Left colon (tissue), 2 donors: ENCODE measurements around the gene ABCB6. TPM values are rescaled to one million over a fixed set of nuclear protein-coding genes. Genes with fewer than 3 reads are reported as not detected.

Experiments used
- ATAC-seq: fragments of 200-7000 bp; cut with Tn5 transposase; one replicate; pipeline ENCODE4 v1.9.1; 2020; ENCODE audit warnings: mild to moderate bottlenecking, moderate library complexity
- DNase-seq, 2 donors: peaks; one replicate each; pipeline ENCODE4 v3.0.0-alpha.2; 2020
- intact Hi-C, 2 donors: fragments of 100-400 bp; cut with DNase I in 1 of 2; cut with micrococcal nuclease in 1 of 2; formaldehyde crosslinking; loops; one replicate each; pipeline versions ENCODE4 v1.11.2 to v1.14.0; 2022; cut with DNase I, micrococcal nuclease
- total RNA-seq, 2 donors: library from RNA; stranded (reverse); fragmentation: NEBNext Ultra II Directional; extraction: Animal tissue kit (Norgen Biotek cat#: 25700); gene quantifications; one replicate each; pipeline ENCODE4 v1.2.1, GENCODE V29; 2021
- donor health status: DM: no; HTN: no; CAD: no.
- donor health status: DM: yes; HTN: yes; CAD: no.

Gene ABCB6
- total RNA-seq, 2 donors from 2014 or later, result 6.8 to 11.4 TPM

DNA sequence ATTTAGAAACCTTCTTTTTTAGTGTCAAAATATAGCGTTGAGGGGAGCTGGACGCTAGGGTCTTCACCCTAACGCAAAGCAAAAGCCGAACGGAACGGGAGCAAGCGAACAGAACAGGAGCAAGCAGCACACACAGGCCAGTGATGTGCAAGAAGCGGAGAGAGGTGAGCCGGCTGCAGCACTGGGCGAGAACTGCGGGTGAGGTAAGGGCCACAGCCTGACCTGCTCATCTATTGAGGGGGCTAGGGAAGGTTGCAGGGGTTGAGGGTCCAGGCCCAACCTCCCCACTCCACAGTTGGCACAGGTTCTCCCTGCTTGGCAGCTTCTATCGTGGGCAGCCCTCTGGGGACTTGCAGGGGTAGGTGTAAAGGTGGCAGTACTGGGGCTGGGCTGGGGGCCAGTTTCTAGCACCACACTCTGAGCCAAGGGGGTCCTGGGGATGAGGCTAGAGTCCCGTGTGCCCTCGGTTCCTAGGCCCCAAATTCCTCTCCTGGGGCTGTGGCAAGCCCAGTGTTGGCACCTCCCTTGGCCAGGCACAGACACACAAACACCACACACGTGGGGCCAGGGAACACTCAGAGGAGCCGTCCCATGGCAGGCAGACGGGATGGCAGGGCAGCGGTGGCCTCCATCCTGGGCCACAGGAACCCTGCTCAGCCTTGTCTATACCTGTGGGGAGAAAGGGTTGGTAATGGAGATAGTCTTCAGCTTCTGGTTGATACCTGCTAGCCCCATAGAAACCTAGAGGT lies 1.2 kb upstream of the ABCB6 start:
- DNase-seq (no peak), ATAC-seq (no peak)
- intact Hi-C loops, result no loop called here

DNA sequence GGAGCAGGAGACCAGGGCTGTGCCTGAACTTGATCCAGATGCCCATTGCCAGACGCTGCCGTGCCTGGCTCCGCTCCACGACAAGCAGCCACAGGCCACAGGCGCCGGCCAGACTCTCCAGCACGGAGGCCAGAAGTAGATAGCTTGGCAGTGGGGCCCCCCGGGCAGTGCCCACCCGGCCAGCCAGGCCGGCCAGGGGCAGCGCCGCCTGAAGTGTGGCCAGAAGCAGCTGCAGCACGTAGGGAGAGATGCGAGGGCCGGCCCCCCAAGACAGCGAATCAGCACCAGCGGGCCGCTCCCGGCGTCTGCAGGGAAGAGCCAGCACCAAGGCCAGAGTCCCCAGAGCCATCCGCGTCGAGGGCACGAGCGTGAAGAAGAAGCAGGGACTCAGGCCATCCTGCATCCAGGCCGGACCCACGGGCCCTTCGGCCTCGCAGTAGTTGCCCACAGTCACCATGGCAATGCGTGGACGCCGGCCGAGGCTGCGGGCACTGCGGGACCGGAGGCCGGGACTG lies 484 bp downstream of the ABCB6 start:
- ATAC-seq (peak; percentile 61), DNase-seq (peak; percentile 70 to 78)
- intact Hi-C loops, result no loop called here

DNA sequence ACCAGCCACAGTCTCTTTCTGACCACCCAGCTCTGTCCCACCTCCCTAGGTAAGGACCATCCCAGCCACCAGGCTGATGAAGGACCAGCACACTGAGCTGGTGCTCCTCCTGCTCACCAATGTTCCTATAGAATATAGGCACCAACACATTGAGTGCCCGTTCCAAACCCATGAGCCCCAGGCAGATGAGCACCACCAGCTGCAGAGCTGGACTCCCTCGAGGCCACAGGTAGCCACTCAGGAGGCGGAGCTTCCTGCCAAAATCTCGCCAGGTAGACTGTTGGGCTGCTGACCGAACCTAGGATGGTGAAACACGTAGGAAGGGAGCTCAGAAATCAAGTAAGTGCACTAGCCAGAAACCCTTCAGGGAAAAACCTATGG lies 2.2 kb downstream of the ABCB6 start:
- intact Hi-C loops, result no loop called here
- ATAC-seq, result no peak
- DNase-seq, result no peak

DNA sequence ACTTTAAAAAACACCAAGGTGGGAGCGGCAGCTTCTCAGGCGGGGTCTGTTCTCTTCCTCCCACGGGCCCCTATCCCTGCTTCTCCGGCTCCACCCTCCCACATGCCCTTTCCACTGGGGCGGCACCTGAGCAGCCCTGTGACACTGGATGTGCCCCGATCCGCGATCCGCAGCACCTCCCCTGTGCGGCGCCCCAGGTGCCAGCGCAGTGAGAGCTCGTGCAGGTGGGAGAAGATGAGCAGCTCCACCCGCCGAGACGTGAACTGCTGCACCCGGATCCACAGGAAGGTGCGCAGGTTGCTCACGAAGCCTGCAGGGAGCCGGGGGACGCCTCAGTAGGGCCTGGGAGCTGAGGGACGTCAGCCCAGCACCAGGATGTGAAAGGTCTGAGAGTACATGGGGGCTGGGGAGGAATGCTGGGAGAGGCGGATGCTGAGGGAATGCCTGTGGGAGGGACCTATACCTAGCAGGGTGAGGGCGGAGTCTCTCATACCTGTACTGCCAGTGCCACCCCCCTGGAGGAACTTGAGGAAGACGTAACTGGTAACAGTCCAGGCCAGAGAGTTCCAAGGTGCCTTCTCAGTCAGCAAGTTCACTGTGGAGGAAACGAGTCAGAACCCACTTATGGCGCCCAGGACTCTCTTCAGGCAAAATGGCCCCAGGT lies 2.8 kb downstream of the ABCB6 start:
- DNase-seq (no peak), ATAC-seq (no peak)
- intact Hi-C loops, result no loop called here

DNA sequence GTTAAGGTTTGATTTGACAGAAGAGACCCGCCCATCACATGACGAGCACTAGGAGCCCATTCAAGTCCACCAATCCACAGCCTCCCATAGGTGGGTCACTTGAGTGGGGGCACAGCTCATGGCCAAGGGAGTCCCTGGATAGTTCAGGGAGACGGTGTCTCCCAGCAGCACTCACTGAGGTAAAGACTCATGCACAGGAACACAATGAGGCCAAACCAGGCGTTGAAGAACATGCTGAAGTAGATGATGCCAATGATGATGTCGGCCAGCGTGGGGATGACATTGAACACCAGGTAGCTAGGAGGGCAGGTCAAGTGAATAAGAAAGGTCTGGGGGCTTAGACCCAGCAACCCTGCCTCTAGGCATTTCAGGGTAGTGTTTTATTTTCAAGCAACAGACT lies 4.0 kb downstream of the ABCB6 start:
- ATAC-seq (no peak), DNase-seq (no peak)
- intact Hi-C loops, result no loop called here

DNA sequence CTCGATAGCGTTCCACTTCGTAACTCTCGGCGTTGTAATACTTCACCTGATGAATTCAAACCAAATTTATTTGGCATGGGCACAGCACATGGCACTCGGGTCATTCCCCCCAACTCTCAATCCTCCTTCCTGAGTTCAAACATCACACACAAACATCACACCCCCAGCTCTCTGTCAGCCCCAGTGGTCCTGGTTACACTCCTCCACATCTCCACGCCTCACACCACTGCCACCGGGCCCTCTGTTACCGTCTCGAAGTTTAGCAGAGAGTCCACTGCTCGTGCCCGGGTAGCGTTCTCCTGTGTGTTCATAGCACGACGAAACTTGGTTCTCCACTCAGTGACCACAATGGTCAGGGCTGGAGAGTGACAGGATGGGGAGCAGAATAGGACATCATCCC lies 4.6 kb downstream of the ABCB6 start:
- no peak for DNase-seq
- intact Hi-C loops, result no loop called here
- ATAC-seq, result no peak

DNA sequence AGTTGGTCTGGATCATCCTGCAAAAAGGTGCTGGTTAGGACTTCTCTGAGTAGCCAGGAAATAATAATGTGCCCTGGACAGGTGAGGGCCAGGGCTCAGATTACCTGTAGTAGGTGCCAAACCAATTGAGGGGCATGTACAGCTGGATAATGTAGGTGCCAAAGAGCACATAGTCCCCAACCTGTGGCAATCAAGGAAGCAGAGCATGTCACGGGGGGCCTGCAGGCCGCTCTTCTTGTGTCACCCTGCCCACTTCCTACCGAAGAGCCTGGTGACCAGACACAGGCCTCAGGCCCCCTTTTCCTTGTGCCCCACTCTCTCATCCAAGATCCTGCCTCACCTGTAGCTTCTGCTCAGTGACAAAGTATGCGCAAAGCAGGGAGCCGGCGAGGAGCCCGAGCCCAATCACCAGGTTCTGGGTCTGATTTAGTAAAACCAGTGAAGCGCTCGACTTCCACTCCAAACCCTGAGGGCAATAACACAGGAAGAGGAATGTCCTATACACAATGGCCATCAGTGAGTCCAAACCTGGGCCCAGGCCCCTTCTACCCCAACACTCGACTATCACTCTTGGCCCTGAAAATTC lies 5.2 kb downstream of the ABCB6 start:
- ATAC-seq (no peak), DNase-seq (no peak)
- intact Hi-C loops, result no loop called here

DNA sequence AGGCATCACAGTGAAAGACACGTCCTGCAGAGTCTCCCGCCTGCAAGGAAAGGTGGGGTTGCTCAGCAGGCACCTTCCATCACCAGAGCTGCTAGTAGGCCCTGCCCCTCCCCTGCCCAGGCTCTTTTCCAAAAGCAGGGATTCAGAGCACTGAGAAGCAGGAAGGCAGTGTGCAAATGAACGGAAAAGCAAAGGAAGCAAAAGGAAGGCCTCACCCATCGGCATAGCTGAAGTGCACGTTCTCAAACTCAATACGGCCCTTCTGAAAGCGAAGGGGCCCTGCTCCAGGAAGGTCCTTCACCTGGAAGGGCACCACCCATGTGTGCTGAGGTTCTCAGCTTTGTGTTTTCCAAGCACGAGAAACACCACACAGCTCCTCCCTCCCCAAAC lies 5.7 kb downstream of the ABCB6 start:
- intact Hi-C loops, result no loop called here
- no peak for ATAC-seq
- DNase-seq, result no peak

DNA sequence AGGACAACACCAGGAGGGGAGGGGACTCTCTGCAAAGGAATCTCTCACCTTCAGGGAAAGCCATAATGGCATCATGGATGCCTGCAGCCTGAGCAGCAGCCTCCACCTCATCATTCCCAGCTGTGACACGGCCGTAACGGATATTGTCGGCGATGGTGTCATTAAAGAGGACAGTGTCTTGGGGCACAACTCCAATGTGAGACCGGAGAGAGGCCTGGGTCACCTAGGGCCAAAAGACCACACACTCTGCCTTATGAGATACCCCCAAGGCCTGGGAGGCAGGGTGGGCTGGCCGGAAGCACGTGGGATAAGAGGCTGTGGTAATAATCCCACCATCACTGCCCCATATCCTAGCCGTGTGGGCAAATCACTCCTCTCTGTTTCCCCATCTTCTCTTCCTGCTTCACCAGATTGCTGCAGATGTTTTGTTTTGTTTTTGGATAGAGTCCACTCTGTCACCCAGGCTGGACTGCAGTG lies 7.8 kb downstream of the ABCB6 start:
- intact Hi-C loops, result no loop called here
- no peak for DNase-seq
- ATAC-seq, result no peak

DNA sequence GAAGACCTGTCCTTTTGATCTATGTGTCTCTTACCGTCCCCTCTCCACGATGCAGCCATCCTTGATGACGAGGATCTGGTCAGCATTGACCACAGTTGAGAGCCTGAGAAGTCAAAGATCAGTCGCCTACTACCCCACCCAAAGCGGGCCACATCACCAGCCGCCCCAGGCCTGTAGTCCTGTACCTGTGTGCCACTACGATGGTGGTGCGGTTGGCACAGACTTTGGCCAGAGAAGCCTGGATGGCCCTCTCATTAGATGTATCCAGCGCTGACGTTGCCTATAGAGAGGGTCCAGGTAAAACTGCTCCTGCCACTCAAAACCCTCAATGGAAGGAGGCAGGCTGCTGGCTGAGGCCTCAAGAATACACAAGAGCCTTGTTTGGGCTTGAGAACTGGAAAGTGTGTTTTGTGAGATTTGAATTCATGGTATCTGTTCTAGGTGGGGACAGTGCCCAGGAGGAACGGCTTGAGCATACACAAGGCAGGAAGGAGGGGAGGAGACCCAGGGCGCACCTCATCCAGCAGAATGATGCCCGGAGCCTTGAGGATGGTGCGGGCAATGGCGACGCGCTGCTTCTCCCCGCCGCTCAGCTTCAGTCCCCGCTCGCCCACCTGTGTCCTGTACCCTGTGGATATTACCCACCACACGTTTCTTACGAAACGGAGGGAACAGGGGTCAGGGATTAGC lies 8.4 kb downstream of the ABCB6 start:
- no peak for DNase-seq
- intact Hi-C loops, result no loop called here
- no peak for ATAC-seq

DNA sequence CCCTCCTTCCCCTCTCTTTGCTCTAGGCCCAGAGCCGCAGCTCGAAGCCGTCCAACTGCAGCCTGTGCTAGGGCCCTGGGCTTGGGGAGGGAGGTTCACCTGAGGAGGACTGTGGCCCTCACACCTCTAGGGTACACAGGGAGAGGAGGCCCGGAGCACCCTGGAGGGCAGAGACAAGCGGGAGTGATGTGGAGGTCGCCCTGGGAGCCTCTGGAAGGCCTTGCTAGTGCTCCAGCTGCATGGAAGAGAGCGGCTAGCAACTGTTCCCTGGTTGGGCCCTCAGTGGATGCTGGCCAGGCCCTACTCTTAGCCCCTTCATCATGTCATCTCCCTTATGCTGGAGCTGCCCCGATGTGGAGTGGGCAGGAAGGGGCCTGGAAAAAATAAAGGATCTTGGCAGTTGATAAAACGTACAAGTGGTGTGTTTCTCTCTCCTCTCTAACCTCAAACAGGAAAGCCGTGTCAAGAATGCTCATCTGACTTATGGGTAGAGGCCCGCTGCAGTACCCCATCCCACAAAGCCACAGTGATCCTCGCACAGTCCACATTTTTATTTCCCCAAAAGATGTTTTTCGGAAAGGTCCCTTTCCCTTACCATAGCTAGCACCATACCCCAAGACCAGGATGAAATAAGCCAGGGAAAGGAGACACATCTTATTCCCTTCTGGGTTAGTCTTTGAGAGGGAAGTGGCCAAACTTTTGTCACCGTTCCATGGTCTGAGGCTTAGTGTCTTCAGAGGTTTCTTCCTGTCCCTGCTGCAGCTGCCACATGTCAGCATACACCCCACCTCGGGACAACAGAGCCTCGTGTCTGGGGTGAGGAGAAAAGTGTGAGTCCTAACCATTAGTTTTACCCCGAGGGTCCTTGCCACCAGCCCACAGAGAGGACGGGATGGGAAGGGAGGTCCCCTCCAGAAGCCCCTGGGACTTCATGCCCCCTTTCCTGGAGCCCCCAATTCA lies 9.2 kb downstream of the ABCB6 start:
- ATAC-seq, result no peak
- intact Hi-C loops, result no loop called here
- no peak for DNase-seq

DNA sequence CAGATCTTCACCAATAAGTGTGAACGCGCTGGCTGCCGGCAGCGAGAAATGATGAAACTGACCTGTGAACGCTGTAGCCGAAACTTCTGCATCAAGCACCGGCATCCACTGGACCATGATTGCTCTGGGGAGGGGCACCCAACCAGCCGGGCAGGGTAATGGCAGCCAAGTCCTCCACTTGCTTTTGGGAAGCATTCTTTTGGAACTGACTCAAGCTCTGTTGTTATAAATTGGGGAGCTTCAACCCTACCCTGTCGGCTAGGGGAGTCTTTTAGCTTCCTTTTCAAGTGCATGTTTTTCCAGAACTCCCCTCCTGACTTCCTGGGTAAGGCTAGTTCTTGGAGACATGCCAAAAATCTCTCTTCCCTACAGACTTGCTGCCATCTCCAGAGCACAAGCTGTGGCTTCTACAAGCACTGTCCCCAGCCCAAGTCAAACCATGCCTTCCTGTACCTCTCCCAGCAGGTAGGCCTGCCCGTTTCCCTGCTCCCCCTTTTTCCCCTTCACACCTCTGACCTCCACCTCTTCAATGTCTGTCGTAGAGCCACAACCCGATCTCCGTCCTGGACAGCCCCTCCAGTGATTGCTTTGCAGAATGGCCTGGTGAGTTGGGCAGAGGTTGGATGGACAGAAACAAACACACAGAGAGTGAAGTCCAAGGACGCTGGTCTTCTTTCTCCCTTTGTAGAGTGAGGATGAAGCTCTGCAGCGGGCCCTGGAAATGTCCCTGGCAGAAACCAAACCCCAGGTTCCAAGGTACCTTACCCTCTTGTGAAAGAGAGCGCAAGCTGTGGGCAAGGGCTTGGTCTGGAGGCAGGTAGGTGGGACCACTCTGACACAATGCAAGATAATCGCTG lies 10.6 kb downstream of the ABCB6 start:
- ATAC-seq, result no peak
- intact Hi-C loops, result no loop called here
- DNase-seq, result no peak

DNA sequence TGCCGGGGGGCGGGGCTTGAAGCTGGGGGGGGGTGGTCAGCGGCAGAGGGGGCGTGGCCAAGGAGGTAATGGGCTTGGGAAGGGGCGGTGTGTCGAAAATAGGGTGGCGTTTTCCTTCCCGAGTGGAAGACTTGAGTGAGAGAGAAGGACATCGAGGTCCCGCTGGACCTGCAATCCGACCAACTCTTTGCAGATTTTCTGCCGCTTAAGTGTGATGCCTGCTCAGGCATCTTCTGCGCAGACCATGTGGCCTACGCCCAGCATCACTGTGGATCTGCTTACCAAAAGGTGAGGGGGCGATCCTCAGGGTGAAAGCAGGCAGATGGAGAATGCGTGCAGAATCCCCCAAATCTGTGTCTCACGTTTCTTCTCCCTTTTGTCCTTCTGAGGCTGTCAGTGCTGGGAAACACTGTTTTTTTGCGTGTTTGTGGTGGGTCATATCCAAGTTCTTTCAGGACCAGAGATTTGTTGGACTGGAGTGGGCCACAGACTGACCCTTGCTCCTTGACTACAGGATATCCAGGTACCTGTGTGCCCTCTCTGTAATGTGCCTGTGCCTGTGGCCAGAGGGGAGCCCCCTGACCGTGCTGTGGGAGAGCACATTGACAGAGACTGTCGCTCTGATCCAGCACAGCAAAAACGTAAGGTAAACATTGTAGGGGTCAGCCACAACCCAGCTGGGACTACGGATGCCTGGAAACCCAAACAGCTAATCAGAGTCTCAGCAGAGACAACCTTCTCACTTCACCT lies 11.4 kb downstream of the ABCB6 start:
- intact Hi-C loops, result no loop called here
- no peak for ATAC-seq
- no peak for DNase-seq

DNA sequence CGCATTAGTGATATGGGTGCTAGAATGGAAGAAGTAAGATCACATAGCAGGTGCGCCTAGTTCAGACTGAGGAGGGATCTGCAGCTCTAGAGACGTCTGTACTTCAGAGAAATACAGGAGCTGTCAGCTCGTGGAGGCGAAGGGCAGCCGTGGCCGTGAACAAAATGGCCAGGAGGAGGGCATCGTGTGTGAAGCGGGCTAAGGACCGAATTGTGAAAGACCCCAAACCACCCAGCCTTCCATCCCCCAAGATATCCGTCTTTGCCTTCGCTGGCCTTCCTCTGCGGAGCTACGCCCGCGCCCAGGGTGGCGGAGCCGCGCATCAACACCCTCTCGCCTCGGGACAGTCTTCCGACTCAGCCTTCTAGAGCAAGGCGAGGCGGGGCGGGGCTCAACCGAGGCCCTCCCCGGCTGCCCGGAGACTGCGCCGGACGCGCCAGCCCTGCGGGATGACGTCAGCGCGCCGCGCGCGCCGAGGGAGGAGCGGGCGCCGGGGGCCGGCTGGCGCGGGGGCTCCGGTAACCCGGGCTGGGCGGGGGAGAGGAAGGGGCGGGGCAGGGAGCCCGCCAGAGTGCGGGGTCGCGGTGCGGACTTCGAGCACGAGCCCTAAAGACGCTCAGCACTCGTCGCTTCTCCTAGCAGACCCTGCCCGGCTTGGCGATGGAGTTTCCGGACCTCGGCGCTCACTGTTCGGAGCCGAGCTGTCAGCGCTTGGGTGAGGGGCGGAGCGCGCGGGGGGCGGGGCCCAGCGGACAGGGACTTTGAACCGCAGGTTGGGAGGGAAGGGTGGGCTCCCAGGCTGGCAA lies 12.2 kb downstream of the ABCB6 start, which contains the start of gene ZFAND2B:
ZFAND2B (plus strand) TSS at position 455 of the 806 bp plus-strand sequence; CDS start at position 661, 206 bp downstream.
- intact Hi-C loops, result no loop called here
- ATAC-seq, result peak; percentile 95
- peak; percentile 94 to 97 for DNase-seq

DNA sequence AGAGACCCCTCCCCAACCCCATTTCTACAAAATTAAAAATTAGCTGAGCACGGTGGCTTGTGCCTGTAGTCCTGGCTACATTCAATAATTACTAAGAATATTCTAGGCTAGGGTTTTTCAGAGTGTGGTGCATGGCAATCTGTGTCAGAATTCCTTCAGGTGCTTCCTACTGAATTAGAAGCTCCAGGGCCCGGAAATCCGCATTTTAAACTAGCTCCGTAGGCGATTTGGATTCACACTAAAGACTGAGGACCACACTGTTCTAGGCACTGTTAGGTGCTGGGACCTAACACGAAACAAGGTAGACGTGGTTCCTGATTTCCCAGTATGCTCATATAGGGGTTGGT lies 12.8 kb downstream of the ABCB6 start:
- DNase-seq (no peak), ATAC-seq (no peak)
- intact Hi-C loops, result no loop called here

DNA sequence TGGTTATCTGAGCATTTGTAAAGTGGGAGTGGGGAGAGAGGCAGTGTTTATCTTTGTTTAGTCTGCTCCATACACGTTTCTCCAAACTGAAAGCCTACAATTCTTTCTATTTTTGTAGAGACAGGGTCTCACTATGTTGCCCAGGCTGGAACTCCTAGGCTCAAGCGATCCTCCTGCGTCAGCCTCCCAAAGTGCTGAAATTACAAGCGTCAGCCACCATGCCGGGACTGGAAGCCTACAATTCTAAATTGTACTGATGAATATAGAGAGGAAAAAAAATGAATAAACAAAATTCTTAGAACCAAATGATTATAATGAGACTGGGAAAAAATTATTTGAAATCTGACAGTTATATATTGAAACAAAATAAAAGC lies 13.6 kb downstream of the ABCB6 start:
- intact Hi-C loops, result no loop called here
- no peak for DNase-seq
- no peak for ATAC-seq
